Gastrocnemius medialis (tissue), 4 donors: ENCODE results near the gene GMPR. TPM values are rescaled to one million over a fixed set of nuclear protein-coding genes. Genes with fewer than 3 reads are reported as not detected.

ENCODE experiments used
- ATAC-seq, 2 donors: fragments of 150-250 bp; one replicate each; pipeline ENCODE4 v1.9.1; 2016
- DNase-seq, 2 donors: peaks; one replicate each; pipeline ENCODE4 v3.0.0-alpha.2; 2019
- H3K27ac ChIP-seq, 4 donors: fragments of 200-600 bp; sonication (generic); 1 replicate in 1 of 4; 2 replicates in 3 of 4; pipeline ENCODE4 v1.5.1; 2016 to 2018; ENCODE audit warnings: mild to moderate bottlenecking in 2 of 4, moderate library complexity in 1 of 4
- H3K27me3 ChIP-seq, 3 donors: fragments of 200-600 bp; sonication (generic) in 2 of 3; 1 replicate in 1 of 3; 2 replicates in 2 of 3; pipeline versions ENCODE4 v1.5.1 to v1.6.0; 2016 to 2019; ENCODE audit warnings: mild to moderate bottlenecking in 1 of 3, moderate library complexity in 1 of 3
- H3K36me3 ChIP-seq, 2 donors: fragments of 200-600 bp; sonication (generic) in 1 of 2; one replicate each; pipeline ENCODE4 v1.5.1; 2017 to 2018
- H3K4me1 ChIP-seq, 2 donors: fragments of 200-600 bp; sonication (generic) in 1 of 2; one replicate each; pipeline ENCODE4 v1.5.1; 2016 to 2017; ENCODE audit warnings: mild to moderate bottlenecking in 2 of 2
- H3K4me3 ChIP-seq, 4 donors: fragments of 200-600 bp; sonication (generic) in 3 of 4; 1 replicate in 1 of 4; 2 replicates in 3 of 4; pipeline ENCODE4 v1.5.1; 2016 to 2019; ENCODE audit warnings: mild to moderate bottlenecking in 2 of 4
- H3K9me3 ChIP-seq, 3 donors: fragments of 200-600 bp; sonication (generic) in 2 of 3; 1 replicate in 1 of 3; 2 replicates in 2 of 3; pipeline ENCODE4 v1.5.1; 2016 to 2019
- CTCF ChIP-seq, 5 experiments: fragments of 450-650 bp in 3 of 5; fragments of 200-600 bp in 2 of 5; sonication (generic) in 2 of 5; IDR thresholded peaks in 4 of 5; conservative IDR thresholded peaks in 1 of 5; 1 replicate in 4 of 5; 2 replicates in 1 of 5; pipeline ENCODE4 v1.5.1; 2016 to 2019; ENCODE audit warnings: antibody characterized with exemption in 5 of 5, mild to moderate bottlenecking in 3 of 5, moderate library complexity in 3 of 5
- POLR2A ChIP-seq, 2 donors: fragments of 450-650 bp; IDR thresholded peaks; one replicate each; pipeline ENCODE4 v1.6.1; 2017; ENCODE audit warnings: antibody characterized with exemption in 2 of 2, mild to moderate bottlenecking in 2 of 2, moderate library complexity in 2 of 2
- in situ Hi-C, 4 donors: fragments of 200-750 bp; cut with MboI; loops; one replicate each; pipeline versions ENCODE4 v1.15.0 to v1.8.0; 2017; ENCODE audit warnings: low sequenced_read_pairs in 4 of 4
- intact Hi-C: fragments of 100-400 bp; cut with DNase I; formaldehyde crosslinking; loops from one replicate; pipeline ENCODE4 v1.15.1; 2023; ENCODE audit warnings: low total_unique reads
- total RNA-seq, 4 donors: library from RNA; depleted of rRNA; stranded (reverse); fragments of >200 nt; gene quantifications; one replicate each; pipeline versions ENCODE4 v1.1.0 to v1.2.3, GENCODE V29; 2016

Gene GMPR
- total RNA-seq, 4 donors from 2014 or later, result 109 to 266 (median 239) TPM

DNA sequence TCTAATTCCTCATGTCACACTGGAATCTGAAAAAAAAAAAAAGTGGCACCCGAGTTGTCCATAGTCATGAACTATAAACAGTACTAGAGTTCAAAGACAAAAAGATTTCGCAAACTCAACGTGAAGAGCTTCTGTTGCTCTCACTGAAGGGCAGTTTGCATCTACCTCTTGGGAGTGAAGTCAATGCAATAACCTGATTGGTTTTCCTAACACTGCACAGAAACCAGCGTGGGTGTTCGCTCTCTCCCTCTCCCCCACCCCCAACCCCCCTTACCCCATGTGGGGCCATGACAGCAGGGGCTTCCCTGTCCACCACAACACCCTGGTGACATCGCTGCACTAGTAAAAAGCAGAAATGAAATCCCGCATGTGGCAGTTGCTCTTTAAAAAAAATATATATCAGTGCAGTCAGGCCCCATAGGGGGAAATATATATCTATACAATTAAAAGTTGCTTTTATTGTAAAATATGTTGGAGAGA is 66.9 kb downstream of the GMPR start:
- Histone ChIP-seq H3K4me3 (no peak overlapping the region), H3K9me3 (no peaks in the 10 kb centered on the region), H3K27ac (peak overlapping the region in 1 of 4 donors; percentile 50), H3K27me3 (no peaks in the 10 kb centered on the region), H3K4me1 (peaks cover 4 to 6% of the 10 kb centered on the region in 2 donors), H3K36me3 (no peaks in the 10 kb centered on the region)
- in situ Hi-C loops, result no loop called here
- TF ChIP-seq CTCF (IDR thresholded peaks at IDR 0.05 in 4 of 5, conservative IDR thresholded peaks at IDR 0.05 in 1 of 5) (no peak), POLR2A (IDR thresholded peaks at IDR 0.05) (no peak)
- DNase-seq (peak in 1 of 2 donors; percentile 14), ATAC-seq (peak; percentile 47 to 61)
- intact Hi-C loops, result no loop called here

DNA sequence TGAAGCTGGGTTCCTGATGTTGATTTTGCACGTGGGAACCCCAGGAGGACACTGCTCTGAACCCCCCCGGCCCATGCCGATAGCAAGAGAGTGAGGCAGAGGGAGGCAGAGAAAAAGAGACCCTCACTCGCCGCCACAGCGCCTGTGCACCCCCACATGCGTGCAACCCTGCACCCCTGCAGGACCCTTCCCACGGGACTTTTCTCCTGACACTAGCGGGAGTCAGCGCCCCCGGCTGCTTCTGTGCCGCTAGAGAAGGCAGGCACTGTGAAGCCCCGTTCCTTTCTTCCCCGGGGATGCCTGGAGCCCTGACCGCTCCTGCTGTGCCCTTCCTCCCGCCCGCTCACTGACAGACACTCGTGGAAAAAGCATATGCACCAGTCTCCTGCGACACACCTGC is 67.4 kb downstream of the GMPR start:
- intact Hi-C loops, result no loop called here
- peak in 1 of 2 donors; percentile 18 for DNase-seq
- H3K9me3 ChIP-seq, result no peaks in the 10 kb centered on the region
- ATAC-seq, result no peak
- no peak overlapping the region for H3K27ac ChIP-seq
- H3K4me1 ChIP-seq, result peaks cover 0 to 6% of the 10 kb centered on the region in 2 donors
- in situ Hi-C loops, result no loop called here
- H3K4me3 ChIP-seq, result no peak overlapping the region
- H3K36me3 ChIP-seq, result no peaks in the 10 kb centered on the region
- H3K27me3 ChIP-seq, result no peaks in the 10 kb centered on the region
- TF ChIP-seq CTCF (IDR thresholded peaks at IDR 0.05 in 4 of 5, conservative IDR thresholded peaks at IDR 0.05 in 1 of 5), result no peak
- TF ChIP-seq POLR2A (IDR thresholded peaks at IDR 0.05), result no peak

- Histone ChIP-seq H3K27ac (no peak overlapping the region), H3K4me3 (no peak overlapping the region), H3K27me3 (no peaks in the 10 kb centered on the region), H3K9me3 (no peaks in the 10 kb centered on the region), H3K36me3 (no peaks in the 10 kb centered on the region), H3K4me1 (peaks cover 0 to 8% of the 10 kb centered on the region in 2 donors)
- in situ Hi-C loops, result no loop called here
- TF ChIP-seq CTCF (IDR thresholded peaks at IDR 0.05 in 4 of 5, conservative IDR thresholded peaks at IDR 0.05 in 1 of 5), result no peak
- no peak for TF ChIP-seq POLR2A (IDR thresholded peaks at IDR 0.05)
- ATAC-seq (no peak), DNase-seq (peak in 1 of 2 donors; percentile 28)
- intact Hi-C loops, result no loop called here
These were observed 67.9 kb downstream of the GMPR start for GRCh38 chr6:16306334-16306733.

DNA sequence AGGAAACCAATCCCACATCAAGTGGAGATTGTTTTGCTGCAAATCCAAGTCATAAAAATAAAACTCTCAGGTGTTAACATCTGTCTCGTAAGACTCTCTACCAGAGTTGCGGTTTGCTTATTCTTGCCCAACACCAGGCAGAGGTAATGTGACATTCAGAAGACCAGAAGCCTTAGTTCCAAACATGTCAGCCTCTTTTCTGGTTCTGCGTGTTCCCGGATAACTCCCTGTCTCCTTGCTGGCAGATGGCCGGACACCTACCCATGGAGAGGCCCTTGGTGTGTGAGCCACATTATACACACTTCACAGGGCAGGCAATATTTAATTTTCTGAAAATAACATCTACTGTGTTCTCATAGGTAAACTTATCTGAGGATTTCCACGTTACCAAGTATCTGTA is 73.4 kb downstream of the GMPR start:
- DNase-seq (peak in 1 of 2 donors; percentile 56), ATAC-seq (peak; percentile 57 to 92)
- in situ Hi-C loops, result no loop called here
- no peaks in the 10 kb centered on the region for H3K9me3 ChIP-seq
- no peaks in the 10 kb centered on the region for H3K27me3 ChIP-seq
- H3K36me3 ChIP-seq, result no peaks in the 10 kb centered on the region
- TF ChIP-seq POLR2A (IDR thresholded peaks at IDR 0.05) (no peak), CTCF (IDR thresholded peaks at IDR 0.05 in 4 of 5, conservative IDR thresholded peaks at IDR 0.05 in 1 of 5) (no peak)
- peak overlapping the region; percentile 21 to 62 (median 34) for H3K27ac ChIP-seq
- intact Hi-C loops, result no loop called here
- H3K4me1 ChIP-seq, result peaks cover under 1 to 9% of the 10 kb centered on the region in 2 donors
- H3K4me3 ChIP-seq, result no peak overlapping the region

- no peak for ATAC-seq
- intact Hi-C loops, result no loop called here
- no peak overlapping the region for H3K4me3 ChIP-seq
- no peak for DNase-seq
- peaks cover 17 to 26% of the 10 kb centered on the region in 2 donors for H3K4me1 ChIP-seq
- H3K27ac ChIP-seq, result no peak overlapping the region
- TF ChIP-seq CTCF (IDR thresholded peaks at IDR 0.05 in 4 of 5, conservative IDR thresholded peaks at IDR 0.05 in 1 of 5) (no peak), POLR2A (IDR thresholded peaks at IDR 0.05) (no peak)
- H3K27me3 ChIP-seq, result no peaks in the 10 kb centered on the region
- in situ Hi-C loops, result no loop called here
- H3K9me3 ChIP-seq, result no peaks in the 10 kb centered on the region
- no peaks in the 10 kb centered on the region for H3K36me3 ChIP-seq
These were observed 75.3 kb downstream of the GMPR start for GRCh38 chr6:16313732-16314131.
